ENCODE results near the gene SCRN1.

The SCRN1 gene

DNA sequence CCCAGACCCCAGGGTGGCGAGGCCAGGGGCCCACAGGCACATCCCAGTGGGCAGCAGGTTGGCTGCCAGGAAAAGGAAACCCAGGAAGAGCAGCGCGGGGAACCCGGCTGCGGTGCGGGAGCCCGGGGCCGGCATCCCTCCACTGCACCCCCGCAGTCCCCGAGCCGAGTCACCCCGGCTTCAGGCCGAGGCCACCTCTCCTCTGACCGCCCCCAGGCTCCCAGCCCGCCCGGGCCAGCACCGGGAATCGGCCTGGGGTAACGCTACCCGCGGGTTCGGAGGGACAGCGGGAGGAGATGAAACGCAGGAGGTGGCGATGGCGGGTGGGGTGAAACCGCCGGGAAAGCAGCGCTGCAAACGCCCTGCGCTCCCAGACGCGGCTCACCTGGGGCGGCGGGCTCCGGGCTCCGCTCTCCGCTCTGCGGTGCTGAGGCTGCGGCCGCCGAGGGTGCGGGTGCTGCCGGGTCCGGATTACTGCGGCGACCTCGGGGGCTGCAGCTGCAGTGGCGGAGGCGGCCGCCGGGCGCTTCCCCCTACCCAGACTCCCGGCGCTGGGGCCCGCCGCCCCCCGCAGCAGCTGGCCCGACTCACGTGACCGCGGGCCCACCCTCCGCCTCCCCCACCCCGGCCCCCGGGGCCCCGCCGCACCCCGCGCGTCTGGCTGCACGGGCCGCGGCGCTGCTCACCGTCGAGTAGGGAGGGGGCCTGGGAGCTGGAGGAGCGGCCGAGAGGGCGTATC is at the start of gene SCRN1:
SCRN1 (minus strand) TSS at position 545 of the 739 bp plus-strand sequence. CDS start 20,734 bp downstream, outside the sequence.
- peaks cover 10% of the 10 kb centered on the region for H3K9me3 Mint-ChIP-seq
- ATAC-seq (peak; percentile 42), DNase-seq (peak; percentile 35)
- H3K27ac Mint-ChIP-seq, result peak within 1 kb of the TSS; percentile 78
- H3K4me3 Mint-ChIP-seq, result peak within 1 kb of the TSS; percentile 78
- peaks cover 2% of the 10 kb centered on the region for H3K36me3 Mint-ChIP-seq (ENCODE audit: low read depth)
- peaks cover 26% of the 10 kb centered on the region for H3K4me1 Mint-ChIP-seq
- H3K27me3 Mint-ChIP-seq, result peaks cover 43% of the 10 kb centered on the region

DNA sequence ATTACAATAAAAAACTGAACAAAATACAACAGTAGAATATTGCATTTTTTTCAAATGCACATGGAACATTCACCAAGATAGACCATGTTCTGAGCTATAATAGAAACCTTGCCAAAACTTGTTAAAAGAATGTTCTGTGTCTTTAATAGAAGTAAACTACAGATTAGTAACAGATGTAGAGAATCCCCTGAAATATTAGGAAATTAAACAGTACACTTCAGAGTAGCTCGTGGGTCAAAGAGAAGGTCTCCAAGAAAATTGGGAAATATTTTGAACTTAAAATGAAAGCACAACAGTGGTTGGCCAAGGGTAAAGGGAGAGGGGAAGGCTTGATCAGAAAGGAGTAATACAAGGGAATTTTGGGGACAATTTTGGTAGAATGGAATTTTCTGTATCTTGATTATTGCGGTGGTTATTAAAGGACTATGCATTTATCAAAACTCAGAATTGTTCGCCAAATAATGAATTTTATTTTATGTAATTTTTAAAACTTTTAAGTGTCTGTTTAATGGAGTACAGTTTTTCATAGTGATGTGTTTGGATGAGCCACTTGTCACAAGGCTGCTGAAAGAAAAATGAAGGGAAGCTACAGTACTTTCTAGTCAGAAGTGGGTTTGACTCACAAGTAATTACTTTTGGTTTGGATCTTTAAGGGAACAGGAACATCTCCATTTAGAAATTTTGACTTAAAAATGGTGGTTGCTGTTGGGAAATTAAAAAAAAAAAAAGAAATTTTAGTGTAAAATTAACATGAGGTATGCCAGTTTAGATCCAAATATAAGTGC is 48.8 kb upstream of the SCRN1 start:
- Mint-ChIP-seq H3K4me3 (no peak overlapping the region), H3K27me3 (peaks cover 2% of the 10 kb centered on the region), H3K4me1 (peaks cover 5% of the 10 kb centered on the region), H3K27ac (no peak overlapping the region), H3K9me3 (no peaks in the 10 kb centered on the region), H3K36me3 (ENCODE audit: low read depth) (no peaks in the 10 kb centered on the region)
- DNase-seq, result no peak
- ATAC-seq, result no peak

- H3K4me1 Mint-ChIP-seq, result peaks cover 8% of the 10 kb centered on the region
- DNase-seq (no peak), ATAC-seq (no peak)
- no peaks in the 10 kb centered on the region for H3K9me3 Mint-ChIP-seq
- H3K27ac Mint-ChIP-seq, result no peak overlapping the region
- H3K27me3 Mint-ChIP-seq, result peaks cover 2% of the 10 kb centered on the region
- no peak overlapping the region for H3K4me3 Mint-ChIP-seq
- H3K36me3 Mint-ChIP-seq (ENCODE audit: low read depth), result no peaks in the 10 kb centered on the region
Observed at GRCh38 chr7:30036220-30036619, 46.6 kb upstream of the SCRN1 start.

GRCh38 chr7:30034501-30034900 is 44.9 kb upstream of the SCRN1 start:
- ATAC-seq (no peak), DNase-seq (no peak)
- no peak overlapping the region for H3K27ac Mint-ChIP-seq
- no peaks in the 10 kb centered on the region for H3K9me3 Mint-ChIP-seq
- no peaks in the 10 kb centered on the region for H3K36me3 Mint-ChIP-seq (ENCODE audit: low read depth)
- peaks cover 3% of the 10 kb centered on the region for H3K4me1 Mint-ChIP-seq
- peaks cover 2% of the 10 kb centered on the region for H3K27me3 Mint-ChIP-seq
- no peak overlapping the region for H3K4me3 Mint-ChIP-seq

DNA sequence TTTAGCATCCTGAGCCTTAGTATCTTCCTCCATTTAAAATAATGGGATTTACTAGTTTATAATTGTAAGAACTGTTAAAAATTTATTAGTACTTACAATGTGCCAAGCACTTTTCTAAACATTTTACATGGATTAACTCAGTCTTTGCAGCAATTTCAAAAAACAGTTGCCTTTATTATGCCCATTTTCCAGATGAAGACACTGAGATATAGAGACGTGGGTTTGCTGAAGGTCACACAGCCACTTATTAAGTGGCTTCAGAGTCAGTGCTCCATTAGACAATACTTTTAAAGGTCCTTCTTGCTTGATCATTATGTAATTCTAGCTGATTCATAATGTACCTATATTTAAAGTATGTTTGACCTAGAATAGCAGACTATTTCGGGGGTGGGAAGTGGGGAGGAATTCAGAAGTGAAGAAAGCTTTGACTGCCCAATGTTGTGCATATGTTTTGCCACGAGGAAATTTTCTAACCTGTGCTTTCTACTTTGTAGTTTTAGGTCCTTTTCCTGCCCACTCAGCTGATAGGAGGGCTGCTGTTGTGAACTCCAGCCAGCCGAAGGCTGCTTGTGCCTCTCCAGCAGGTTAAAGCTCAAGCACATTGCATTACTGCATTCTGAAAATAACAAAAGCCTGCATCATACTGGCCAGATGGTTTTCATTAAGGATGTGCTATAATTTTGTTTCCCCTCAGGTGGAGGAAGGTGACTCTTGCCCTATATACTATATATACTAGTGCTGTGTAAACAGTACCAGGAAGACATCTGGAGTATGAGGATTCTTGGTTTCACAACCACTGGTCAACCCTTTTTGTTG is 42.9 kb upstream of the SCRN1 start:
- no peak overlapping the region for H3K27ac Mint-ChIP-seq
- H3K9me3 Mint-ChIP-seq, result no peaks in the 10 kb centered on the region
- no peaks in the 10 kb centered on the region for H3K27me3 Mint-ChIP-seq
- DNase-seq, result no peak
- ATAC-seq, result no peak
- peaks cover 7% of the 10 kb centered on the region for H3K4me1 Mint-ChIP-seq
- no peaks in the 10 kb centered on the region for H3K36me3 Mint-ChIP-seq (ENCODE audit: low read depth)
- no peak overlapping the region for H3K4me3 Mint-ChIP-seq

DNA sequence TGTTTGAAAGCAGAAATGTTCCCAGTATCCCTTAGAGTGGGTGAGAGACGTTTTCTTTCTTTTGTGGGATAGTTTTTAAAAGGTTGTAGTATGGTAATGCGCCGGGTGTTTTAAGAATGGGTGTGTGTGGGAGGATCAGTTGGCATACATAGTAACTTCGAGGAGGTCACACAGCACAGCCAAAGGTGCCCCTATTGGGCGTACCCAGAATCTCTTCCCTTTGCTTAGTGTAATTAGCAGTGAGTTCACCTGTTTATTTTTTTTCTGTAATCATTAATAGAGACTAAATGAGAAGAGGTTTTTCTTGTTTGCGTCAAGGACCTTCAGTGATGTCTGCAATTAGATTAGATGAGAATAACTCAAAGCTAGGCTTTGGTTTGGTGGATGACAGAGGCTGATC is 40.1 kb upstream of the SCRN1 start:
- H3K4me1 Mint-ChIP-seq, result peaks cover 20% of the 10 kb centered on the region
- no peaks in the 10 kb centered on the region for H3K9me3 Mint-ChIP-seq
- no peaks in the 10 kb centered on the region for H3K36me3 Mint-ChIP-seq (ENCODE audit: low read depth)
- ATAC-seq (no peak), DNase-seq (no peak)
- H3K4me3 Mint-ChIP-seq, result no peak overlapping the region
- H3K27me3 Mint-ChIP-seq, result no peaks in the 10 kb centered on the region
- H3K27ac Mint-ChIP-seq, result no peak overlapping the region

DNA sequence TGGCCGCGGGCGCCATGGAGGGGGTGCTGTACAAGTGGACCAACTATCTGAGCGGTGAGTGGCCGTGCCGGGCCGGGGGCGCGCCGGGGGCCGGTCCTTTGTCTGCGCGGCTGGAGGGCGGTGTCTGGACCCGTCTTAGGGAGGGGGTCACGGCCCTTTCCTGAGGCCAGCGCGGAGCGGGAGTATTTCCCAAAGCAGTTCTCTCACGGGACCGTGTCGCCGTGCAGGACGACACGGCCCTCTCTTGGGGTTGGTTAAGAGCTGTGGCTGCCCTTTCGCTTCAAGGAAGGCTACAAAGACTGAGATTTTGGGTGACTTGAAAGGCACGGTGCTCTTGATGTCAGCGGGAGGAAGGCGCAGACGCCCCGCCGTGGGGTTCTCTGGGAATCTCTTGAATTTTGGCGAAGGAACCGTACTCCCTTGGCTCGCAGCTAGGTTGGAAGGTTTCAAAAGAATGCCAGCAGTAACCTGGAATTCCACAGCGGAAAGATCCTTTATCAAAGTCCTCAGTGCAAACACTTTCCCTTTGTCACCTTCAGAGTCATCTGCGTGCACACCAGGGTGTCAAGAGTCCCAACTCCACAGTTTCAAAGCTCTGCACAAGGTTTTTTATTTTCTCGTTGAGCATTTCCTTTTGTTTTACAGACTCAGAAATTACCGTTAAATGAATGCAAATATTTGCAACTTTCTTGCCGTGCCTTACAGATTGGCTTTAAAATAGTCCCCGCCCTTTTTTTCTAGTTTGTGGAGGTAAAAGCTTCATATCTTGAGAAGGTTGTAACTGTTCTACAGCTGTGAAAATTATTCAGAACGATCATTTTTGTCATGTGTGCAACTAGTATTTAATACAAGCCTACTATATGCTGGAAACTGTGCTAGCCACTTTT is 39.4 kb upstream of the SCRN1 start:
- H3K4me1 Mint-ChIP-seq, result peaks cover 26% of the 10 kb centered on the region
- no peak overlapping the region for H3K4me3 Mint-ChIP-seq
- no peaks in the 10 kb centered on the region for H3K27me3 Mint-ChIP-seq
- ATAC-seq (peak; percentile 6), DNase-seq (peak; percentile 45)
- no peak overlapping the region for H3K27ac Mint-ChIP-seq
- no peaks in the 10 kb centered on the region for H3K36me3 Mint-ChIP-seq (ENCODE audit: low read depth)
- no peaks in the 10 kb centered on the region for H3K9me3 Mint-ChIP-seq

GRCh38 chr7:30028216-30028748 is 38.7 kb upstream of the SCRN1 start, which contains the start of gene PLEKHA8:
PLEKHA8 (plus strand) TSS chr7:30028412; CDS start chr7:30028763, 351 bp downstream.
- no peak within 1 kb of the TSS for H3K4me3 Mint-ChIP-seq
- H3K27me3 Mint-ChIP-seq, result no peaks in the 10 kb centered on the region
- peaks cover 31% of the 10 kb centered on the region for H3K4me1 Mint-ChIP-seq
- peak; percentile 60 for ATAC-seq
- peaks cover 1% of the 10 kb centered on the region for H3K36me3 Mint-ChIP-seq (ENCODE audit: low read depth)
- peak; percentile 93 for DNase-seq
- no peaks in the 10 kb centered on the region for H3K9me3 Mint-ChIP-seq
- H3K27ac Mint-ChIP-seq, result peak within 1 kb of the TSS; percentile 78

- no peak for ATAC-seq
- Mint-ChIP-seq H3K9me3 (no peaks in the 10 kb centered on the region), H3K27me3 (no peaks in the 10 kb centered on the region), H3K36me3 (ENCODE audit: low read depth) (peaks cover 1% of the 10 kb centered on the region), H3K27ac (peak overlapping the region; percentile 78), H3K4me3 (no peak overlapping the region), H3K4me1 (peaks cover 31% of the 10 kb centered on the region)
- DNase-seq, result no peak
Observed at GRCh38 chr7:30027740-30028215, 38.2 kb upstream of the SCRN1 start.

- H3K27me3 Mint-ChIP-seq, result no peaks in the 10 kb centered on the region
- H3K4me3 Mint-ChIP-seq, result no peak overlapping the region
- peak overlapping the region; percentile 78 for H3K27ac Mint-ChIP-seq
- H3K36me3 Mint-ChIP-seq (ENCODE audit: low read depth), result peaks cover 1% of the 10 kb centered on the region
- ATAC-seq (no peak), DNase-seq (peak; percentile 19)
- no peaks in the 10 kb centered on the region for H3K9me3 Mint-ChIP-seq
- H3K4me1 Mint-ChIP-seq, result peaks cover 28% of the 10 kb centered on the region
Observed at GRCh38 chr7:30027065-30027456, 37.5 kb upstream of the SCRN1 start.

GRCh38 chr7:30026229-30027064 is 36.8 kb upstream of the SCRN1 start, which contains the start of gene FKBP14:
FKBP14 (minus strand) TSS chr7:30026702; CDS start chr7:30026508, 194 bp downstream.
- no peaks in the 10 kb centered on the region for H3K27me3 Mint-ChIP-seq
- DNase-seq, result peak; percentile 89
- peaks cover 1% of the 10 kb centered on the region for H3K36me3 Mint-ChIP-seq (ENCODE audit: low read depth)
- peak within 1 kb of the TSS; percentile 78 for H3K27ac Mint-ChIP-seq
- H3K4me1 Mint-ChIP-seq, result peaks cover 28% of the 10 kb centered on the region
- peak; percentile 89 for ATAC-seq
- H3K4me3 Mint-ChIP-seq, result no peak within 1 kb of the TSS
- H3K9me3 Mint-ChIP-seq, result no peaks in the 10 kb centered on the region

- Mint-ChIP-seq H3K4me3 (no peak overlapping the region), H3K9me3 (no peaks in the 10 kb centered on the region), H3K27me3 (no peaks in the 10 kb centered on the region), H3K36me3 (ENCODE audit: low read depth) (peaks cover 1% of the 10 kb centered on the region), H3K4me1 (peaks cover 37% of the 10 kb centered on the region), H3K27ac (no peak overlapping the region)
- ATAC-seq (no peak), DNase-seq (no peak)
Observed at GRCh38 chr7:30023524-30023923, 33.9 kb upstream of the SCRN1 start.

DNA sequence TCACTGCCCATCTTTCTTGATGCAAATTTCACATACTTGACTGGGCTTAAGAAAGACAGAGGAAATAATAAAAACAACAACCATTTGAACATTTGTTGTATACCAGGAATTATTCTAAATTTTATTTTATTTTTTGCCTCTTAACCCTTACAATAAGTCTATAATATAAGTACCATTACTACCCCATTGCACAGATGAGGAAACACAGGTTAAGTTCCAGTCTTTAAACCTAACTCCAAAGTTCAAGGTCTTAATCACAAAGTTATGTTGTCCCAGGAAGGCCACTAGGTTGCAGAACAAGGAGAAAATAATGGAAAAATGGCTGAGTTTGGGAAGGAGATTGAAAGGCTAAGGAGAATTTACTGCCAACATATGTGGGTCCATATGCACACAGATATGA is 33.4 kb upstream of the SCRN1 start:
- Mint-ChIP-seq H3K27ac (no peak overlapping the region), H3K36me3 (ENCODE audit: low read depth) (peaks cover 4% of the 10 kb centered on the region), H3K4me3 (no peak overlapping the region), H3K9me3 (no peaks in the 10 kb centered on the region), H3K4me1 (peaks cover 37% of the 10 kb centered on the region), H3K27me3 (no peaks in the 10 kb centered on the region)
- no peak for ATAC-seq
- no peak for DNase-seq

Data from activated naive CD8-positive, alpha-beta T cell treated with anti-CD3 and anti-CD28 coated beads, Interleukin-2, amount 50 U/mL, for 24 hours (primary cell).